H1 (cell line): ENCODE data around the gene IPO11. TPM values are rescaled to one million over a fixed set of nuclear protein-coding genes. Genes with fewer than 3 reads are reported as not detected.

ENCODE experiments used
- JUND ChIP-seq: IDR thresholded peaks from 2 replicates; pipeline ENCODE4 v1.6.1; 2011; ENCODE audit warnings: mild to moderate bottlenecking, improper control_type of control experiment, low read length
- RFX5 ChIP-seq: IDR thresholded peaks from 2 replicates; pipeline ENCODE4 v1.6.1; 2011; ENCODE audit warnings: low read depth, low read length, improper control_type of control experiment, borderline replicate concordance
- SAP30 ChIP-seq: fragments of 300-600 bp; sonication (generic); IDR thresholded peaks from 2 replicates; pipeline ENCODE4 v1.7.1; 2012; ENCODE audit warnings: low read length, moderate library complexity, mild to moderate bottlenecking, inconsistent platforms; ENCODE audit not compliant: insufficient read depth, insufficient replicate concordance
- polyA plus RNA-seq, 7 experiments: library from polyadenylated mRNA; depleted of rRNA in 3 of 7; stranded (reverse) in 5 of 7; unstranded in 2 of 7; fragments of >200 nt in 5 of 7; fragments of 200-250 nt in 2 of 7; gene quantifications; 1 replicate in 5 of 7; 2 replicates in 1 of 7; 4 replicates in 1 of 7; pipeline versions ENCODE4 v1.2.1 to v1.2.3, GENCODE V29; 2011 to 2013; ENCODE audit warnings: missing spikeins in 2 of 7, mixed read lengths in 2 of 7
- total RNA-seq: library from RNA; stranded (reverse); fragmentation: NEBNext Ultra II Directional; extraction: Animal tissue kit (Norgen Biotek cat#: 25700); gene quantifications from 2 replicates; pipeline ENCODE4 v1.2.1, GENCODE V29; 2021
- TF ChIP-seq, protein P1 (sequence below): IDR thresholded peaks from 2 replicates; pipeline ENCODE4 v1.6.1; 2011; ENCODE audit warnings: low read length, improper control_type of control experiment

IPO11 gene
- total and polyA plus RNA-seq, 2 of the 8 experiments (the other 6 are each of a cell fraction or from before 2014, with no cell fraction given): 23.6 to 64.4 TPM

- TF ChIP-seq SAP30: no peak
- no peak for TF ChIP-seq RFX5
- TF ChIP-seq JUND: no peak
- TF ChIP-seq, protein P1, sequence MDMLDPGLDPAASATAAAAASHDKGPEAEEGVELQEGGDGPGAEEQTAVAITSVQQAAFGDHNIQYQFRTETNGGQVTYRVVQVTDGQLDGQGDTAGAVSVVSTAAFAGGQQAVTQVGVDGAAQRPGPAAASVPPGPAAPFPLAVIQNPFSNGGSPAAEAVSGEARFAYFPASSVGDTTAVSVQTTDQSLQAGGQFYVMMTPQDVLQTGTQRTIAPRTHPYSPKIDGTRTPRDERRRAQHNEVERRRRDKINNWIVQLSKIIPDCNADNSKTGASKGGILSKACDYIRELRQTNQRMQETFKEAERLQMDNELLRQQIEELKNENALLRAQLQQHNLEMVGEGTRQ: no peak
Observed at GRCh38 chr5:62460578-62460983, 48.0 kb downstream of the IPO11 start (continued).
